ENCODE results near the gene GNAS-AS1.

DNA sequence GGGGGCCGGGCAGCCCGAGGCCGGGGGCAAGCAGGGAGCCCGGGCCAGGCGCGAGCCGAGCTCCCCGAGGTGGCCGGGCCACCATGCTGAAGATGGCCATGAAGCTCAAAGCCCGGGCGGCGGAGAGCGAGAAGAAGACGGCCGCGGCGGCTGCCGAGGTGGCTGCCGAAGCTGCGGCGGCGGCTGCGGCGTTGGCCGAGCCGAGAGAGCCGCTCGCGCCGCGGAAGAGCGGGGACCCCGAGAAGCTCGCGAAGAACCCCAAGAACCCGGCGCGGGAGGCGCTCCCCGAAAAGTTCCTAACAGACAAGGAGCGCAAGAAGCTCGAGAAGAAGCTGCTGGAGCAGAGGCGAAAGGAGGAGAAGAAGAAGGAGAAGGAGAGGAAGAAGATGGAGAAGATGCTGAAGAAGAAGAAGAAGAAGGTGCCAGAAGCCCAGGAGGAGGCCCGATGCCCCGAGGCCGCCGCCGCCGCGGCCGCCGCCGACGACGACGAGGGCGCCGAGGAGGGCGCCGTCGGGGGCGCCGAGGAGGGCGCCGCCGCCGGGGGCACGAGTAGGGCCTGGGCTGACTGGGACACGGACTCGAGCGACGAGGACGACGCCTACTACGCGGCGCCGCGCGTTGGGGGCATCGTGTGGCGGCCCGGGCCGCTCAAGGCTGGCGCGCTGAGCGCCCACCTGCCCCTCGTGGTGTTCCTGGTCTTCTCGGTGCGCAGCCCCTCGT lies 39.3 kb upstream of the GNAS-AS1 start:
- TF ChIP-seq CTCF (conservative IDR thresholded peaks at IDR 0.05) (no peak), EZH2 (IDR thresholded peaks at IDR 0.05; ENCODE audit: low read depth) (no peak)
